NCI-H146 treated with DMSO at 0.1 percent for 48 hours (cell line): Measurements from ENCODE around the gene LAMC2.
"Not testable (repeated sequence)": the region's sequence is repeated elsewhere in the genome, so short reads cannot be mapped to it uniquely, and the experiment has no call there.

Experiments
- DNase-seq: peaks from one replicate; lab custom pipeline; 2025; ENCODE audit not compliant: unreplicated experiment; lab: John Stamatoyannopoulos, UW

The LAMC2 gene

DNA sequence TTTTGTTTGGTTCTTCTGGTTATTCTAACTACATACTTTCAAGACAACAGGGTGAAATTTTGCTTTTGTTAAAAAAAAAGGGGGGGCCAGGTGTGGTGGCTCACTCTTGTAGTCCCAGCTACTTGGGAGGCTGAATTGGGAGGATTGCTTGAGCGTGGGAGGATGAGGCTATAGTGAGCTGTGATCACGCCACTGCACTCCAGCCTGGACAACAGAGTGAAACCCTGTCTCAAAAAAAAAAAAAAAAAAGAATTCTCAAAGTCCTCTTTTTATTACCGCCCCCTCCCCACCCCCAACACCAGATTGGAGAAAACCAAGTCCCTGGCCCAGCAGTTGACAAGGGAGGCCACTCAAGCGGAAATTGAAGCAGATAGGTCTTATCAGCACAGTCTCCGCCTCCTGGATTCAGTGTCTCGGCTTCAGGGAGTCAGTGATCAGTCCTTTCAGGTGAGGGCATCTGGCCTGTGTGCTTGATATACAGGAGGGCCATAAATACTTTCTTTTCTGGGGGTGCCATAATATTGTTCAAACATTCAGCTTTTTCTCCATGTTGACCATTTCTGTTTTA is 50.2 kb downstream of the LAMC2 start:
- no peak for DNase-seq

DNA sequence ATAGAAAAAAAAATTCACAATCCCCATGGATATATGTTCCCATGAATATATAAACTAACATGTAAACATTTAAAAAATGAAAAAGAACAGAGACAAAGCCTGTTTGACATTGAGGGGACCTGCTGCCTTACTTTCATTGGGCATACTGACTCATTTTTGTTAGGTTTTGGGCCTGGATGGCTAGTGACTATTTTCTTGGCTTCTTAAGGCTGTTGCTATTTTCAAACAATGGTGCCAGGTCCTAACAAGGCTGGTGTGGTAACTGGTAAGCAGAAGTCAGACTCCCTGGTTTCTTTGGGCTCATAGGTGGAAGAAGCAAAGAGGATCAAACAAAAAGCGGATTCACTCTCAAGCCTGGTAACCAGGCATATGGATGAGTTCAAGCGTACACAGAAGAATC is 51.0 kb downstream of the LAMC2 start:
- no peak for DNase-seq

DNA sequence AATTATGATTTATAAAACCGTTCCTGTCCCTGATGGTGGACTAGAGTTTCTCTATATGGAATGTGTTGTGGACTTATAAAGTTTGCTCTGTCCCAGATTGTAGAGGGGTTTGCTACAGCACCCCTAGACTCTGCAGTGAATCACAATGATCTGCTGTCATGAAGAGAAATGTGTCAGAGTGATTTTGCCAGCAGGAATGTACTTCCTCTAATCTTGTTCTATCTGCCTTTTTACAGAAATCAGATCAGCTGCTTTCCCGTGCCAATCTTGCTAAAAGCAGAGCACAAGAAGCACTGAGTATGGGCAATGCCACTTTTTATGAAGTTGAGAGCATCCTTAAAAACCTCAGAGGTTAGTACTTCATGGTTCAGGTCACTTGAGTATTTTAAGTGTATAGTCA is 52.0 kb downstream of the LAMC2 start:
- DNase-seq, result no peak

GRCh38 chr1:183239220-183239742 is 53.2 kb downstream of the LAMC2 start:
- DNase-seq, result no peak

GRCh38 chr1:183239793-183240525 is 53.9 kb downstream of the LAMC2 start:
- DNase-seq, result no peak

DNA sequence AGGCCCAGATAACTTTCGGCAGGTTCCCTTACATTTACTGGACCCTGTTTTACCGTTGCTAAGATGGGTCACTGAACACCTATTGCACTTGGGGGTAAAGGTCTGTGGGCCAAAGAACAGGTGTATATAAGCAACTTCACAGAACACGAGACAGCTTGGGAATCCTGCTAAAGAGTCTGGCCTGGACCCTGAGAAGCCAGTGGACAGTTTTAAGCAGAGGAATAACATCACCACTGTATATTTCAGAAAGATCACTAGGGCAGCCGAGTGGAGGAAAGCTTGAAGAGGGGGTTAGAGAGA is 54.4 kb downstream of the LAMC2 start:
- DNase-seq, result no peak

GRCh38 chr1:183240853-183241252 is 54.8 kb downstream of the LAMC2 start:
- not testable (repeated sequence) for DNase-seq

- no peak for DNase-seq
Measured at GRCh38 chr1:183241471-183241870, 55.4 kb downstream of the LAMC2 start.

DNA sequence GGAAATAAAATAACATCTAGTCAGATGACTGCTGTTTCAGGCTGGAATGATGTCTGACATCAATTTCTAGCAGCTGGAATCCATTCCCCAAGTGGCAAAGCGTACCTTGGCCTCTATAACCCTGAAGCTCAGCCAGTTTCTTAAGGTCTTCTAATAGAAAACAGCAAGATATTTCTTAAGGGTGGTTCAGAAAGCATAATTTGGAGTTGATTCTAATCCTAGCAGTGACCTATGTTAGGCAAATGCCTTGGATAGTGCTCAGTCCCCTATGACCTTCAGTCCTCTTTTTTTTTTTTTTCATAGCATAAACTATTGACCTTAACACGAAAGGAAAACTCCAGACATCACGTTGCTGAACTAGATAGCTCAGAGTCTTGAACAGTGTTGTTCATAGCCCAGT is 56.5 kb downstream of the LAMC2 start:
- DNase-seq, result no peak

DNA sequence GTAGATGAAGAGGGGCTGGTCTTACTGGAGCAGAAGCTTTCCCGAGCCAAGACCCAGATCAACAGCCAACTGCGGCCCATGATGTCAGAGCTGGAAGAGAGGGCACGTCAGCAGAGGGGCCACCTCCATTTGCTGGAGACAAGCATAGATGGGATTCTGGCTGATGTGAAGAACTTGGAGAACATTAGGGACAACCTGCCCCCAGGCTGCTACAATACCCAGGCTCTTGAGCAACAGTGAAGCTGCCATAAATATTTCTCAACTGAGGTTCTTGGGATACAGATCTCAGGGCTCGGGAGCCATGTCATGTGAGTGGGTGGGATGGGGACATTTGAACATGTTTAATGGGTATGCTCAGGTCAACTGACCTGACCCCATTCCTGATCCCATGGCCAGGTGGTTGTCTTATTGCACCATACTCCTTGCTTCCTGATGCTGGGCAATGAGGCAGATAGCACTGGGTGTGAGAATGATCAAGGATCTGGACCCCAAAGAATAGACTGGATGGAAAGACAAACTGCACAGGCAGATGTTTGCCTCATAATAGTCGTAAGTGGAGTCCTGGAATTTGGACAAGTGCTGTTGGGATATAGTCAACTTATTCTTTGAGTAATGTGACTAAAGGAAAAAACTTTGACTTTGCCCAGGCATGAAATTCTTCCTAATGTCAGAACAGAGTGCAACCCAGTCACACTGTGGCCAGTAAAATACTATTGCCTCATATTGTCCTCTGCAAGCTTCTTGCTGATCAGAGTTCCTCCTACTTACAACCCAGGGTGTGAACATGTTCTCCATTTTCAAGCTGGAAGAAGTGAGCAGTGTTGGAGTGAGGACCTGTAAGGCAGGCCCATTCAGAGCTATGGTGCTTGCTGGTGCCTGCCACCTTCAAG is 57.3 kb downstream of the LAMC2 start:
- no peak for DNase-seq

- no peak for DNase-seq
Measured at GRCh38 chr1:183244466-183244865, 58.4 kb downstream of the LAMC2 start.

- no peak for DNase-seq
Measured at GRCh38 chr1:183245357-183245756, 59.3 kb downstream of the LAMC2 start.

DNA sequence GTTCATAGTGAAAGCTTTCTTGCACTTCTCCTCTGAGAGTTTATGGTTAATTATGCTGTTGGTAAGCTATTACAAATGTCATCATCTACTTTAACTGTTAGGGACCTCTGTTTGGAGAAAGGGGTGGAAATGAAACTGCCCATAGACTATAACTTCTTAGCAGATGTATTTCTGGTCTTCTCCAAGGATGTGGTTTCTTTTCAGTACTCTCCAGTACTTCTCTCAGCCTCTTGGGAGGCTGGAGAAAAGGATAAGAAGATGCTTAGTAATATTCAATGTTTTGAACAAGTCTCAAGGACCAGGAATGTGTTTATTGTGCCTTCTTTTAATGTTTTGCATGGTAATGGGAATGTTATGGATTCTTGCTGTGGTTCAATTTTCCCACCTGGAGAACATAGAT is 60.4 kb downstream of the LAMC2 start:
- DNase-seq, result no peak

DNA sequence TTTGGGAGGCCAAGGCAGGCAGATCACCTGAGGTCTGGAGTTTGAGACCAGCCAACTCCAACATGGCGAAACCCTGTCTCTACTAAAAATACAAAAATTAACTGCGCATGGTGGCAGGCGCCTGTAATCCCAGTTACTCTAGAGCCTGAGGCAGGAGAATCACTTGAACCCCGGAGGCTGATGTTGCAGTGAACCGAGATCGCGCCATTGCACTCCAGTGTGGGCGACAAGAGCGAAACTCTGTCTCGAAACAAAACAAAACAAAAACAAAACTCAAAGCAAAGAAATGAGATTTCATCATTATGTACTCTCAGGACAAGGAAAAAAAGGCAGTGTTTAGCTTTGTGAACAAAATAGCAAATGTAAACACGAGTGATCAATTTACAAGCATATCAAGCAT is 61.0 kb downstream of the LAMC2 start:
- DNase-seq, result no peak

GRCh38 chr1:183247484-183247883 is 61.4 kb downstream of the LAMC2 start:
- no peak for DNase-seq

DNA sequence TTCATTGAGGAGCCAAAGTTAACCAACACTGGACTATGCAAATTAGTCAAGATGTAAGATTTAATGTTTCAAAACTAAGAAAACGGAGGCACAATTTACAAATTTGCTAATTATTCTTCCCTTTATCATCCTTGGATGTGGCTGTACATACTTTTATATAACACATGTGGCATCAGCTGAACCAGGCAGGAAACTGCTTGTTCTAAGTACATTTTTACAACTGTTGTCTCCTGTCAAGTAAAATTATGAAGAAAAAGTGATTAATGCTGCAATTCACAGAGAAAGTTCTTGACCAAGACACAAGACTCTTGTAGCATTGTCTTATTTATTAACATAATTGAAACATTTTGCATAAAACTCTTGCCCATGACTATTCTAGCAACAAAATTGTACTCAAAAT is 61.9 kb downstream of the LAMC2 start:
- no peak for DNase-seq

- no peak for DNase-seq
Measured at GRCh38 chr1:183248989-183249691, 63.1 kb downstream of the LAMC2 start.

GRCh38 chr1:183249941-183250452 is 63.9 kb downstream of the LAMC2 start:
- no peak for DNase-seq

GRCh38 chr1:183251101-183251958 is 65.3 kb downstream of the LAMC2 start:
- DNase-seq, result no peak

- DNase-seq, result no peak
Measured at GRCh38 chr1:183251959-183252450, 65.9 kb downstream of the LAMC2 start.
